ENCODE results near the gene CEBPG.
A peak's percentile ranks its signal among the peaks of the same experiment; 100 is the strongest.

CEBPG gene

DNA sequence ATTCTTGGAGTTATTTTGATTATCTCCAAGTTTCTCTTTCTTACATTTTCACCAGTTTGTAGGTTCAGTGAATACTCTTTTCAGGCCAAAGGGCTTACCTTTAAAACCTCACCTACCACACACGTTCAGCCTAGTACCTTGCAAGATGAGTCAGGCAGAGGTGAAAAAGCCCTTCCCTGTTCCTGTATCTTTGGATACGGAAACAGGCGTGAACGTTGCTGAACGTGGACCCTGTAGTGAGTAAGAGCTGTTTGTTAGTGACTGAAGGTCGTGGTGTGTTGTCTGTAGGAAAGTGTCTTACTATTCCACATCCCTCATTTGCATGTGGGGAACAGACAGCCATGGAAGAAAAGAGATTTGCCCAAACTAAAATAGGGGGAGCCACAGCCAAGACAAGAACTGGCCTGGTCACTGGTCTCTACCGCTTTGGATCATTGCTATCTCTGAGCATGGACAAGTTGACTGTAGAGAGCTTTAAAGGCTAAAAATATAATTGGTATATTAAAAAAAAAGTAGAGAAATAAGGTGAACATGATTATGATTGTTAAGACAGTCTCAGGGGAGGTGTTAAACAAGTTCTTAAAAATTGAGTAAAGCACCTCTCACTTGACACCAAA lies 3.5 kb downstream of the CEBPG start:
- TF ChIP-seq, protein P1, sequence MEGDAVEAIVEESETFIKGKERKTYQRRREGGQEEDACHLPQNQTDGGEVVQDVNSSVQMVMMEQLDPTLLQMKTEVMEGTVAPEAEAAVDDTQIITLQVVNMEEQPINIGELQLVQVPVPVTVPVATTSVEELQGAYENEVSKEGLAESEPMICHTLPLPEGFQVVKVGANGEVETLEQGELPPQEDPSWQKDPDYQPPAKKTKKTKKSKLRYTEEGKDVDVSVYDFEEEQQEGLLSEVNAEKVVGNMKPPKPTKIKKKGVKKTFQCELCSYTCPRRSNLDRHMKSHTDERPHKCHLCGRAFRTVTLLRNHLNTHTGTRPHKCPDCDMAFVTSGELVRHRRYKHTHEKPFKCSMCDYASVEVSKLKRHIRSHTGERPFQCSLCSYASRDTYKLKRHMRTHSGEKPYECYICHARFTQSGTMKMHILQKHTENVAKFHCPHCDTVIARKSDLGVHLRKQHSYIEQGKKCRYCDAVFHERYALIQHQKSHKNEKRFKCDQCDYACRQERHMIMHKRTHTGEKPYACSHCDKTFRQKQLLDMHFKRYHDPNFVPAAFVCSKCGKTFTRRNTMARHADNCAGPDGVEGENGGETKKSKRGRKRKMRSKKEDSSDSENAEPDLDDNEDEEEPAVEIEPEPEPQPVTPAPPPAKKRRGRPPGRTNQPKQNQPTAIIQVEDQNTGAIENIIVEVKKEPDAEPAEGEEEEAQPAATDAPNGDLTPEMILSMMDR (conservative IDR thresholded peaks at IDR 0.05; ENCODE audit: low read depth) = no peak
- H3K27ac ChIP-seq = no peak overlapping the region
- DNase-seq (ENCODE audit: low spot score) = peak; percentile 59
- CTCF ChIA-PET = interaction anchor here (1.6 kb wide), 1 partner anchor 75 kb away, joined by 5 read pairs; the partner anchor contains the start of gene CEBPA
- POLR2A ChIA-PET (ENCODE audit: low non-redundant PET) = interaction anchor here (0.9 kb wide), 1 partner anchor 128 kb away, joined by 4 read pairs; no protein-coding TSS in a partner anchor

DNA sequence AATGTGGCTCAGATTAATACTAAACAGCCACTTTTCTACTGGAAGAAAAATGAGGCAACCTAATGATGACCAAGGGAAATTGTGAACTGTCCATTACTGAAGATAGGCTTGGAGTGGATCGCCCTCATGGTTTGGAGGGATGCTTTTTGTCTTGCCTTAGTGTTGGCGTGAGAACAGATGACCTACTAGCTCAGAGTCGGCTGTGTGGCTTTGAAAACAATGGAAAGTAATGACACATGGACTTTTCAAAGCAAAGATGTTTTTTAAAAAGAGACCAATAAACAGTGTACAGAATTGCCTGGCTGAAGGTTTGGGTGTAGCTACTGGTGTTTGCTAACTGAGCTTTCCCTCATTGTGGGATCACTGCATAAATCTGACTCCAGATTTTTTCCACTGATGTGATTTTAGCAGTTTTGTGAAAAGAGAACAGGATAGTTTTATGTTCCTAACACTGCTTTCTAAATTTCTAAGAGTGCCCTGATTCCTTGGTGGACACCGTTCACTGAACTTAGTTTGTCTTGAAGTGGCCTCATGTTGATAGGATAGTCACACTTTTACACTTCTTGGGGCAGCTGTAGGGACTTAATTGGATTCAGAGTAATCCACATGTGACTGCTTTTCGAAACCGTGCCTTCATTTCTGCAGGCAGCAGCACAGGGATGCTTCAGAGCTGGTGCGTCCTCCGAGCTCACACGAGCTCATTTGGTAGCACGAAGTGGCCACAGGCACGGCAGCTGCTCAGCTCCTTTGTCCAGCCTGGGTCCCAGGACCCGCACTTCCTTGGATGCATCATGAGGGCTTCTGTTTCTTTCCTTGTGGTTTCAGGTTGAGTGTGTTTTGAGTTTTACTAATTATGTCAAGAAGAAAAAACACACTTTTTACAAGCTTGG lies 4.3 kb downstream of the CEBPG start:
- TF ChIP-seq, protein P1 (conservative IDR thresholded peaks at IDR 0.05; ENCODE audit: low read depth) = no peak
- ChIA-PET CTCF (interaction anchor here (0.7 to 1.6 kb wide), 3 partner anchors 29 to 135 kb away, joined by 3 to 5 read pairs (median 3); partner anchors contain the start of gene CEBPA), POLR2A (ENCODE audit: low non-redundant PET) (interaction anchor here (0.9 kb wide), 1 partner anchor 129 kb away, joined by 4 read pairs; no protein-coding TSS in a partner anchor)
- H3K27ac ChIP-seq = no peak overlapping the region
- no peak for DNase-seq (ENCODE audit: low spot score)

DNA sequence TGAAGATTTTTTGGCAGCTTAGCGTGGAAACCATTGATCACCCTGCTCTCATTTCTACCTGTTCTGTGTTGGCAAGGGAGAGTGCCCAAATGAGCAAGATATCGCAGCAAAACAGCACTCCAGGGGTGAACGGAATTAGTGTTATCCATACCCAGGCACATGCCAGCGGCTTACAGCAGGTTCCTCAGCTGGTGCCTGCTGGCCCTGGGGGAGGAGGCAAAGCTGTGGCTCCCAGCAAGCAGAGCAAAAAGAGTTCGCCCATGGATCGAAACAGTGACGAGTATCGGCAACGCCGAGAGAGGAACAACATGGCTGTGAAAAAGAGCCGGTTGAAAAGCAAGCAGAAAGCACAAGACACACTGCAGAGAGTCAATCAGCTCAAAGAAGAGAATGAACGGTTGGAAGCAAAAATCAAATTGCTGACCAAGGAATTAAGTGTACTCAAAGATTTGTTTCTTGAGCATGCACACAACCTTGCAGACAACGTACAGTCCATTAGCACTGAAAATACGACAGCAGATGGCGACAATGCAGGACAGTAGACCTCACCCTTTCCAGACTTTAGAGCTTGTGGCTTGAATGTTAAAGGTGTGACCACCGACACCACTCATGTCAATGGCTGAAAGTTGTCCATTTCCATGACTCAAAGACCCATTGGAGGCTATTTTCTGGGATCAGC lies 5.8 kb downstream of the CEBPG start:
- TF ChIP-seq, protein P1 (conservative IDR thresholded peaks at IDR 0.05; ENCODE audit: low read depth) = no peak
- no peak for DNase-seq (ENCODE audit: low spot score)
- H3K27ac ChIP-seq = no peak overlapping the region
- POLR2A ChIA-PET (ENCODE audit: low non-redundant PET) = interaction anchor here (0.5 kb wide), 1 partner anchor 76 kb away, joined by 3 read pairs; no protein-coding TSS in a partner anchor
- CTCF ChIA-PET = interaction anchor here (0.5 to 1.9 kb wide), 3 partner anchors 76 to 398 kb away, joined by 3 to 8 read pairs (median 3); no protein-coding TSS in a partner anchor

DNA sequence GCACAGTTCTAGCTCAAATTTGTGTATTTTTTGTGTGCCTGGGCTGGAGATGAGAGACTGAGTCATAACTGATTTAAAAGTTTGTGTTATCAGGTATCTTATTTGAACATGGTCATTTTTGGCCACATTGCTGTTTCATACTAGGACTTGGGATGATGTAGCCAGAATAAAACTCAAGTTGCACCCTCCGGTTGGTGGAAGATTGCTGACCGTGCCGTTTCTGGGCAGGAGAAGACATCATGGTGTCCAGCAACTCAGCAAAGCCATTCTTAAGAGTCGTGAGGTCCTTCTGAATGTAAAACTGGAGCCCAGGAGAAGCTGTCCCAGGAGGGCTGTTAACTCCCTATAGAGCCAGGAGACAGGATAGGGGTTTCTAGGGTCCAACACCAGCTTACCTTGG lies 7.6 kb downstream of the CEBPG start:
- TF ChIP-seq, protein P1 (conservative IDR thresholded peaks at IDR 0.05; ENCODE audit: low read depth) = no peak
- CTCF ChIA-PET = interaction anchor here (1.9 kb wide), 1 partner anchor 78 kb away, joined by 8 read pairs; no protein-coding TSS in a partner anchor
- POLR2A ChIA-PET (ENCODE audit: low non-redundant PET) = no interaction called here
- no peak for DNase-seq (ENCODE audit: low spot score)
- no peak overlapping the region for H3K27ac ChIP-seq

DNA sequence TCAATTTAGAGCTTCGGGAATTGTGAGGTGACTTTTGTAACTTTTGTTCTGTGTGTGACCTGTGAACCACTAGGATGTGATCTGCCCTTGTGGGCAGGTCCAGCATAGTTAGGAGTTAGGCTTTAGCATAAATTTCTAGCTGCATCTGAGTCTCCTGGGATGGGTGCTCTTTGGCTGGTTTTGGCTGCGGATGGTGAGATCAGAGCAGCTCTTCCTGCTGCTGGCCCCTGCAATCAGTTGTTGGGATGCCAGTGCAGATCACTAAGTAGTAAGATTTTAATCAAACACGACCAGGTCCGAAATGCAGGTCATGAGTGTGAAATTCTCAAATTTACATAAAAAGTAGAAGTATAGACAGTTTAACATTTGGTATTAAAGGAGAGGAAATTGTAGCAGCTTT lies 8.5 kb downstream of the CEBPG start:
- no peak for DNase-seq (ENCODE audit: low spot score)
- TF ChIP-seq, protein P1 (conservative IDR thresholded peaks at IDR 0.05; ENCODE audit: low read depth) = no peak
- ChIA-PET CTCF (interaction anchor here (0.6 to 1.5 kb wide), 3 partner anchors 24 to 146 kb away, joined by 3 to 4 read pairs (median 3); no protein-coding TSS in a partner anchor), POLR2A (ENCODE audit: low non-redundant PET) (no interaction called here)
- H3K27ac ChIP-seq = no peak overlapping the region

DNA sequence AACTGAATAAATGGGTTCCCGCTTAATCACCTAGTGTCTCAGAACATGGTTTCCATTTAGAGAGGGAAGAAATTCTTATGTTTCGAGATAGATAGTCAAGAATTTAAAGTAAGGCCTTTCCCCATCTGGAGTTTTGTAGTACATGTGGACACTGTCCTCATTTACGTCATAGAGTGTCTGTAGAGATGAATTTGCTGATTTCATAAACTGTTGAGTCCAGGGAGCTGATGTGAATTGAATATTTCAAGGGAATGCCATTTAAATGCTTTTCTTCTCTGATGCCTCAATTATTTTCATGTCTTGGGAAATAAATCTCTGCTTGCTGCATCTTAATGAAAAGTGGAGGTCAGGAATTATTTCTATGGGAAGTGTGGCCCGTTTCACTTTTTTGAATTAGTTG lies 9.5 kb downstream of the CEBPG start:
- no peak for DNase-seq (ENCODE audit: low spot score)
- POLR2A ChIA-PET (ENCODE audit: low non-redundant PET) = no interaction called here
- no peak overlapping the region for H3K27ac ChIP-seq
- TF ChIP-seq, protein P1 (conservative IDR thresholded peaks at IDR 0.05; ENCODE audit: low read depth) = no peak
- CTCF ChIA-PET = interaction anchor here (1.0 to 1.5 kb wide), 2 partner anchors 23 to 147 kb away, joined by 3 read pairs; no protein-coding TSS in a partner anchor
